ENCODE measurements around the gene SS18L1.

DNA sequence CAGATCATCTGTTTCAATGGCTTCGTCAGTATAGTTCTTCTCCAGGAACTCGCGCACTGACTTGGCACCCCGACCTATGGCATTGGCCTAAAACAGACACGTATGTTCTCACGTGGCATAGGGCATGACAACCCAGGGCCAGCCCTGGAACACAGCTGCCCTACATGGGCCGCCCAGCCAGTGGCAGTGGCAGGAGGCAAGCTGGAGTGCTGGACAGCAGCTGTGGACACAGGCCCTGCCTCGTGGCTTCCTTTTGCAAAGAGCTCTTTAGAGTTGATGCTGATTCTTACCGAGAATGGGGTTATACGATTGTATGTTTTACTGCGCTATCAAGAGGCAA, 5.4 kb upstream of the SS18L1 start:
- TF ChIP-seq, protein P1, sequence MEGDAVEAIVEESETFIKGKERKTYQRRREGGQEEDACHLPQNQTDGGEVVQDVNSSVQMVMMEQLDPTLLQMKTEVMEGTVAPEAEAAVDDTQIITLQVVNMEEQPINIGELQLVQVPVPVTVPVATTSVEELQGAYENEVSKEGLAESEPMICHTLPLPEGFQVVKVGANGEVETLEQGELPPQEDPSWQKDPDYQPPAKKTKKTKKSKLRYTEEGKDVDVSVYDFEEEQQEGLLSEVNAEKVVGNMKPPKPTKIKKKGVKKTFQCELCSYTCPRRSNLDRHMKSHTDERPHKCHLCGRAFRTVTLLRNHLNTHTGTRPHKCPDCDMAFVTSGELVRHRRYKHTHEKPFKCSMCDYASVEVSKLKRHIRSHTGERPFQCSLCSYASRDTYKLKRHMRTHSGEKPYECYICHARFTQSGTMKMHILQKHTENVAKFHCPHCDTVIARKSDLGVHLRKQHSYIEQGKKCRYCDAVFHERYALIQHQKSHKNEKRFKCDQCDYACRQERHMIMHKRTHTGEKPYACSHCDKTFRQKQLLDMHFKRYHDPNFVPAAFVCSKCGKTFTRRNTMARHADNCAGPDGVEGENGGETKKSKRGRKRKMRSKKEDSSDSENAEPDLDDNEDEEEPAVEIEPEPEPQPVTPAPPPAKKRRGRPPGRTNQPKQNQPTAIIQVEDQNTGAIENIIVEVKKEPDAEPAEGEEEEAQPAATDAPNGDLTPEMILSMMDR (conservative IDR thresholded peaks at IDR 0.05 in 1 of 2, IDR thresholded peaks at IDR 0.05 in 1 of 2; ENCODE audit: extremely low read depth in 1 of 2, insufficient read depth in 1 of 2, low read depth in 1 of 2, low read length in 2 of 2), result no peak
- TF ChIP-seq EZH2 (IDR thresholded peaks at IDR 0.05; ENCODE audit: borderline replicate concordance, low read length), result no peak

All from mammary epithelial cell (primary cell).